ENCODE results near the gene UGT1A5.
"Not testable (repeated sequence)": the region's sequence is repeated elsewhere in the genome, so short reads cannot be mapped to it uniquely, and the experiment has no call there.

The UGT1A5 gene

DNA sequence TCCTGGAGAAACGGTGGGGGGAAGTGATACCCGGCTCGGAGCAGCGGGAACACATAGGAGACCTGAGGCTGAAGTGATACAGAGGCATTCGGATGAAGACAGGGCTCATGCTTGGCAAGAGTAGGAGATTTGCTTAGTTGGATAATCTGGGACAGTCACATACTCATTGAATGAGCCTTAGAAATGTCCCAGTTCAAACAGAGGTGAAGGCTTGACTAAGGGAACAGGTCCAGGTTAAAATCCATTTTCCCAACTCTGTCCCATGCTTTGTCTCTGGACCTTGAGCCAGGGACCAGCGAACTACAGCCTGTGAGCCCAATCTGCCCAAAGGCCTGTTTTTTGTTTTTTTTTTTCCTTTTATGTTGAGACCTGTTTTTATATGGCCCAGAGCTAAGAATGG, 18.7 kb upstream of the UGT1A5 start:
- no peaks in the 10 kb centered on the region for H3K9me3 ChIP-seq (ENCODE audit: control insufficient read depth, insufficient read depth, low read length)
- H3K27me3 ChIP-seq (ENCODE audit: control insufficient read depth, insufficient read depth, low read length) = no peaks in the 10 kb centered on the region
- H3K27ac ChIP-seq (ENCODE audit: low read depth, low read length) = no peak overlapping the region
- H3K4me1 ChIP-seq (ENCODE audit: control insufficient read depth, insufficient read depth, low read length) = peaks cover 1% of the 10 kb centered on the region; the same call in 1 of the 2 replicates
- H3K4me3 ChIP-seq (ENCODE audit: low read depth, low read length) = no peak overlapping the region
- H3K36me3 ChIP-seq (ENCODE audit: control insufficient read depth, insufficient read depth, low read length) = no peaks in the 10 kb centered on the region
- no peak overlapping the region for H3K9ac ChIP-seq (ENCODE audit: low read depth, low read length)

DNA sequence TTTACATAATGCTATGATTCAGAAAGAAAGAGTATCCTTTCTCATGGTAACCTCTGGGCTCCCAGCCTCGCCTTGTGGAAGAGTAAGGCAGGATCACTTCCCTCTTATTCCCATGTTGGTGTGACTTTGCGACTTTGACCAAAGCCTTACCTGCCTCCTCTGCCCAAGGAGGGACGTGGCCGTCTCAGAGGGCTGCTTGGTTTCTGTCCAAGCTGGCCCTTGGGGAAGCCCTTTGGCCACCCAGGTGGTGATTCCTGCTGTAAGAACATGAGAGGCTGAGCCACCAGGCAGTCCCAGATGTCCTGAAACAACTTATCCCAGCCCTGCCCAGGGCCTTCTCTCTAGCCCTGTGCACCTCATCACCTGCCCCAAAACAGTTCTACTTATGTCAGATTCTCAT, 14.0 kb upstream of the UGT1A5 start:
- H3K36me3 ChIP-seq (ENCODE audit: control insufficient read depth, insufficient read depth, low read length) = no peaks in the 10 kb centered on the region
- no peaks in the 10 kb centered on the region for H3K9me3 ChIP-seq (ENCODE audit: control insufficient read depth, insufficient read depth, low read length)
- H3K27me3 ChIP-seq (ENCODE audit: control insufficient read depth, insufficient read depth, low read length) = no peaks in the 10 kb centered on the region
- no peak overlapping the region for H3K27ac ChIP-seq (ENCODE audit: low read depth, low read length)
- H3K4me1 ChIP-seq (ENCODE audit: control insufficient read depth, insufficient read depth, low read length) = peaks cover 8% of the 10 kb centered on the region
- H3K9ac ChIP-seq (ENCODE audit: low read depth, low read length) = no peak overlapping the region
- H3K4me3 ChIP-seq (ENCODE audit: low read depth, low read length) = no peak overlapping the region

DNA sequence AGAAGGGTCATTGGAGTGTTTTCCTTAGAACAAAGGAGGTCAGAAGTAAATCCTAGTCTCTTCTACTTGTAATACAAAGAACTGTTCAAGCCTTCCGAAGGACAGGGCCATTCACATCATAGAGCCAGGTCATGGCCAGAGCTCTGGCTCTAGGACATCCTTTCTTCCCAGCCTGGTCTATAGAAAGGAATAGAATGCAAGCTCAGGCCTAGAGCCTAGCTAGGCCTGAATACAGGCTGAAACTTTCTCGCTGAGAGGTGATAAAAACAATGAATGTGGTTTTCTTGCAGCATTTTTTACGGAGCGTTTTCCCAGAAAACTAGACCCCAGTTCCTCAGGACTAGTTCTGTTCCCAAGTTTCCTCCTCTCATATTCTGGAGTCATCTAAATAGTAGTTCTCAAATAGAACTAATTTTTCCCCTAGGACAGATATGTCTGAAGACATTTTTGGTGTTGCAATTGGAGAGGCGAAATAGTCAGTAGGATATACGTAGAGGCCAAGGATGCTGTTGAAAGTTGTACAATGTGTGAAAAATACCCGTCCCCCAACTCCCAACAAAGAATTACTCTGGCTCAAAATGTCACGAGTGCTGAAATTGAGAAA, 13.2 kb upstream of the UGT1A5 start:
- Histone ChIP-seq H3K4me3 (ENCODE audit: low read depth, low read length) (no peak overlapping the region), H3K27me3 (ENCODE audit: control insufficient read depth, insufficient read depth, low read length) (no peaks in the 10 kb centered on the region), H3K9ac (ENCODE audit: low read depth, low read length) (peak overlapping the region; percentile 35; the same call in 1 of the 2 replicates), H3K27ac (ENCODE audit: low read depth, low read length) (peak overlapping the region; percentile 60), H3K4me1 (ENCODE audit: control insufficient read depth, insufficient read depth, low read length) (peaks cover 8% of the 10 kb centered on the region), H3K9me3 (ENCODE audit: control insufficient read depth, insufficient read depth, low read length) (no peaks in the 10 kb centered on the region), H3K36me3 (ENCODE audit: control insufficient read depth, insufficient read depth, low read length) (no peaks in the 10 kb centered on the region)

DNA sequence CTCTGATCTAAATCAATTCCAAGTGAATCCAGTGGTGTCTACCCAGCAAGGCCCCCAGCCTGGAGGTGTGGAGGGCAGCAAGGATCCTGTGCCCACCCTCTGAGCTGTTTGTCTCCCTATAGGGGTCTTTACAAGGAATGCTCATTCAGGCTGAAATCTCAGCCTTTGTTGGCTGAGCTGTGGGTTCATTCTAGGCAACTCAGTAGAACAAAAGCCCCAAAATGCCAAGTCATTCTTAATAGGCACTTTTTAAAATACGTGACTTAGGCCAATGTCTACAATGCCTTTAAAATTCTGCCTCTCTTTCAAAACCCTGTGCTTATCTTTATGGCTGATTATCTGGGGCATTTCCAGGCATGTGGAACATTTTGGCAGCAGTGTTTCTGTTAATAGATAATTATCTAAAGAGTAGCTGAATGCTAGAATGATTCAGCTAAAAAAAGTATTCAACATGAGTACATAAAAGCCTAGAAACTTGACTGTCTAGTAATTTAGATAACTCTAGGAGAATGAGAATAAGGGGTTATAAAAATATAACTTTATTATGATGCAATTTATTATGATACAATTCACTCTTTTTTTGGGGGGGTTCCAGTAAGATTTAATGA, 12.6 kb upstream of the UGT1A5 start:
- peaks cover 8% of the 10 kb centered on the region for H3K4me1 ChIP-seq (ENCODE audit: control insufficient read depth, insufficient read depth, low read length)
- H3K36me3 ChIP-seq (ENCODE audit: control insufficient read depth, insufficient read depth, low read length) = no peaks in the 10 kb centered on the region
- H3K27ac ChIP-seq (ENCODE audit: low read depth, low read length) = peak overlapping the region; percentile 60
- no peaks in the 10 kb centered on the region for H3K9me3 ChIP-seq (ENCODE audit: control insufficient read depth, insufficient read depth, low read length)
- no peaks in the 10 kb centered on the region for H3K27me3 ChIP-seq (ENCODE audit: control insufficient read depth, insufficient read depth, low read length)
- H3K9ac ChIP-seq (ENCODE audit: low read depth, low read length) = peak overlapping the region; percentile 35; the same call in 1 of the 2 replicates
- H3K4me3 ChIP-seq (ENCODE audit: low read depth, low read length) = no peak overlapping the region

DNA sequence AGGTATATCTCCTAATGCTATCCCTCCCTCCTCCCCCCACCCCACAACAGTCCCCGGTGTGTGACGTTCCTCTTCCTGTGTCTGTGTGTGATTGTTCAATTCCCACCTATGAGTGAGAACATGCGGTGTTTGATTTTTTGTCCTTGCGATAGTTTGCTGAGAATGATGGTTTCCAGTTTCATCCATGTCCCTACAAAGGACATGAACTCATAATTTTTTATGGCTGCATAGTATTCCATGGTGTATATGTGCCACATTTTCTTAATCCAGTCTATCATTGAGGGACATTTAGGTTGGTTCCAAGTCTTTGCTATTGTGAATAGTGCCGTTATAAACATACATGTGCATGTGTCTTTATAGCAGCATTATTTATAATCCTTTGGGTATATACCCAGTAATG, 11.9 kb upstream of the UGT1A5 start:
- not testable (repeated sequence) for H3K27ac ChIP-seq (ENCODE audit: low read depth, low read length); H3K4me3 ChIP-seq (ENCODE audit: low read depth, low read length); H3K9ac ChIP-seq (ENCODE audit: low read depth, low read length); H3K36me3 ChIP-seq (ENCODE audit: control insufficient read depth, insufficient read depth, low read length); H3K9me3 ChIP-seq (ENCODE audit: control insufficient read depth, insufficient read depth, low read length); H3K4me1 ChIP-seq (ENCODE audit: control insufficient read depth, insufficient read depth, low read length); H3K27me3 ChIP-seq (ENCODE audit: control insufficient read depth, insufficient read depth, low read length)

DNA sequence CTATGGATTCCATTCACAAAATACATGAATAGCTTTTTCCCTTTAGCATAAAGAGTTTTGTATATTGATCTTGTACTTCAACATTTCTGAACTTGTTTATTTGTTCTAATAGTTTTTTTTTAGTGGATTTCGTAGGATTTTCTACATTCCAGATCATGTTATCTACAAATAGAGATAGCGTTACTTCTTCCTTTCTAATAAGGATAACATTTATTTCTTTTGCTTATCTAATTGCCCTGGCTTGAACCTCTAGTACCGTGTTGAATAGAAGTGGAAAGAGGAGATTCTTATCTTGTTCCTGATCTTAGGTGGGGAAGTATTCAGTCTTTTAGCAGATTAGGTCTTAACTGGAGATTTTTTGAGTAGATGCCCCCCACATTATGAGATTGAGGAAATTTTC, 10.5 kb upstream of the UGT1A5 start:
- Histone ChIP-seq H3K27me3 (ENCODE audit: control insufficient read depth, insufficient read depth, low read length) (no peaks in the 10 kb centered on the region), H3K27ac (ENCODE audit: low read depth, low read length) (no peak overlapping the region), H3K9ac (ENCODE audit: low read depth, low read length) (no peak overlapping the region), H3K9me3 (ENCODE audit: control insufficient read depth, insufficient read depth, low read length) (no peaks in the 10 kb centered on the region), H3K4me3 (ENCODE audit: low read depth, low read length) (no peak overlapping the region), H3K4me1 (ENCODE audit: control insufficient read depth, insufficient read depth, low read length) (peaks cover 8% of the 10 kb centered on the region), H3K36me3 (ENCODE audit: control insufficient read depth, insufficient read depth, low read length) (no peaks in the 10 kb centered on the region)

DNA sequence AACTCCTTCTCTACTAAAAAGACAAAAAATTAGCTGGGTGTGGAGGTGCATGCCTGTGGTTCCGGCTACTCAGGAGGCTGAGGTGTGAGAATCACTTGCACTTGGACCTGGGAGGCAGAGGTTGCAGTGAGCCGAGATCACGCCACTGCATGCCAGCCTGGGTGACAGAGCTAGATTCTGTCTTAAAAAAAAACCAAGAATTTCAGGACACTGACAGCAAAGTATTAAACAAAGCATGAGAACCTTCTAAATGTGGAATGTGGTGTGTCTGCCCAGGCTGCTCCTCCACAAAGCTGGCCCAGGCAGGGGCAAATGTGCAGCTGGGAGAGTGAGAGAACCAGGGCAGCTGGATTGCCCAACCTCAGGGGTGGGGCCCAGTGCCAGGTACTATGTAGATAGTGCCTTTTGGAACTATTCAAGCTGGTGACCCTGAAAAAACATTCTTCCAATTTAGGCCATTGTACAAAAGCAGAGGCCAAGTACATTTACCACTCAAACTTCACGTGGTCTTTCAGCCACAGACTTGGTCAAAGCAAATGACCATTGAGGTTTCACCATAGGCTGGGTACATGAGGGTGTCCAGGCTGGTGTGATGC, 6.7 kb upstream of the UGT1A5 start:
- Histone ChIP-seq H3K27ac (ENCODE audit: low read depth, low read length) (no peak overlapping the region), H3K9ac (ENCODE audit: low read depth, low read length) (no peak overlapping the region), H3K27me3 (ENCODE audit: control insufficient read depth, insufficient read depth, low read length) (no peaks in the 10 kb centered on the region), H3K36me3 (ENCODE audit: control insufficient read depth, insufficient read depth, low read length) (no peaks in the 10 kb centered on the region), H3K4me1 (ENCODE audit: control insufficient read depth, insufficient read depth, low read length) (no peaks in the 10 kb centered on the region), H3K4me3 (ENCODE audit: low read depth, low read length) (no peak overlapping the region), H3K9me3 (ENCODE audit: control insufficient read depth, insufficient read depth, low read length) (no peaks in the 10 kb centered on the region)

DNA sequence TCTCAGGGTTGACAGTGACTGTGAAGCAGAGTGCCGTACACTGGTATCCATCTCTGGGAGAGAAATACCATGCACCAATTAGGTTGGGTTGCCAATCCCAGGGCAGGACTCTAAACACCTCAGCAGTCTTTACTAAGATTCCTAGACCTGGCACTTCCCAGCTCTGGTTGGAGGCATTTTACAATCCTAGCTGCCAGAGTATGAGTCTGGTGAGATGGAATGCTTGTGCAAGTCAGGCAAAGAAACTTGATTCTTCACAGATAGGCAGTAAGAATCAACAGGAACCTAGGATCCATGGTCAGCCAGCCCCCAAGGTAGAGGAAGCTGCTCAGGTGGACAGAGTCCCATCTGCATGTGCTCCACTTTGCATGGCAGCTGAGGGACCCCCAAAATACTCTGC, 6.0 kb upstream of the UGT1A5 start:
- Histone ChIP-seq H3K36me3 (ENCODE audit: control insufficient read depth, insufficient read depth, low read length) (no peaks in the 10 kb centered on the region), H3K4me3 (ENCODE audit: low read depth, low read length) (no peak overlapping the region), H3K27ac (ENCODE audit: low read depth, low read length) (no peak overlapping the region), H3K9ac (ENCODE audit: low read depth, low read length) (no peak overlapping the region), H3K9me3 (ENCODE audit: control insufficient read depth, insufficient read depth, low read length) (no peaks in the 10 kb centered on the region), H3K27me3 (ENCODE audit: control insufficient read depth, insufficient read depth, low read length) (no peaks in the 10 kb centered on the region), H3K4me1 (ENCODE audit: control insufficient read depth, insufficient read depth, low read length) (no peaks in the 10 kb centered on the region)

DNA sequence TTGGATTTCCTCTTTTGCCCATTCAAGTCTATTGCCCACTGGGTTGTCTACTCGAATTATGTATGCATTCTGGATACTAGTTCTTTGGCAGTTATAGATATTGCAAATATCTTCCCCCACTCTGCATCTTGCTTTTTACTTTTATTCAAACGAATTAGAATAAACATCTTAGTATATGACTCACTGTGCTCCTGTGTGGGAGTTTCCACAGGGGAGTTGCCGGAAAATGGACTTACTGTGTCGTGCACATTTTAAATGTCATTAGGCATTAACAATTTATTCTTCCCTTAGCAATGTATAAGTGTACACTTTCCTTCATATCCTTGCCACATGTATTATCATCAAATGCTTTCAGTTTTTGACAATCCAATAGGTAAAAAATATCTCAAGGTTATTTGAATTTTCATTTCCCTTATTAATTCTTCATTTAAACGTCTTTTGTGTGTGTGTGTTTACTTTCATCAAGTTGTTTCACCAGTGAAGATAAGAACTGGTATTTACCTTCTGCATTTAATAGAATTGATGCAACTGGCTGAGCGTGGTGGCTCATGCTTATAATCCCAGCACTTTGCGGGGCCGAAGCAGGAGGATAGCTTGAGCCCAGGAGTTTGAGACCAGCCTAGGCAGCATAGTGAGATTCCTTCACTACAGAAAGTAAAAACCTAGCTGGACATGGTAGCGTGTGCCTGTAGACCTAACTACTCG, 4.6 kb upstream of the UGT1A5 start:
- H3K9me3 ChIP-seq (ENCODE audit: control insufficient read depth, insufficient read depth, low read length) = no peaks in the 10 kb centered on the region
- no peak overlapping the region for H3K9ac ChIP-seq (ENCODE audit: low read depth, low read length)
- H3K27ac ChIP-seq (ENCODE audit: low read depth, low read length) = no peak overlapping the region
- H3K4me3 ChIP-seq (ENCODE audit: low read depth, low read length) = no peak overlapping the region
- no peaks in the 10 kb centered on the region for H3K36me3 ChIP-seq (ENCODE audit: control insufficient read depth, insufficient read depth, low read length)
- H3K27me3 ChIP-seq (ENCODE audit: control insufficient read depth, insufficient read depth, low read length) = no peaks in the 10 kb centered on the region
- no peaks in the 10 kb centered on the region for H3K4me1 ChIP-seq (ENCODE audit: control insufficient read depth, insufficient read depth, low read length)

DNA sequence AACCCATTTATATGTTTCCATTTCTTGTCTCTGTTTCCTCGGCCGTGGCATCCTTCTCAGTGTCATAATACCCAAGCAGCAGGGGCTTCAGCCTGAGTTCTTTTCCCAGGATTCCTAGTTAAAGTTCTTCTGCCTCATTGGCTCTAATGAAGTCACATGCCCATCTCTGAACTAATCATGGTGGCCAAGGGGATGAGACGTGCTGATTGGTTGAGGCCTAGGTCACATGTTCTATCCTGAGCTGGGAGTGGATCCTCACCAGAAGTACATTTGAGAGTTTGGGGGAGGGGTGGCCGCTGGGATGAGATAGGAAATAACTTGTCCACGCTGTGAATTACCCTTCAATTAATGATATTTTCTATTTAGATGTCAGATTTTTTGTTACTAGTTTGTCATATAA, 3.8 kb upstream of the UGT1A5 start:
- Histone ChIP-seq H3K4me1 (ENCODE audit: control insufficient read depth, insufficient read depth, low read length) (no peaks in the 10 kb centered on the region), H3K27ac (ENCODE audit: low read depth, low read length) (no peak overlapping the region), H3K9me3 (ENCODE audit: control insufficient read depth, insufficient read depth, low read length) (no peaks in the 10 kb centered on the region), H3K9ac (ENCODE audit: low read depth, low read length) (no peak overlapping the region), H3K27me3 (ENCODE audit: control insufficient read depth, insufficient read depth, low read length) (no peaks in the 10 kb centered on the region), H3K4me3 (ENCODE audit: low read depth, low read length) (no peak overlapping the region), H3K36me3 (ENCODE audit: control insufficient read depth, insufficient read depth, low read length) (no peaks in the 10 kb centered on the region)

Data from HUES48 (cell line).